GM18858 (cell line): ENCODE measurements around the gene GRK5.

Experiments used
- ATAC-seq: cut with Tn5 transposase; IDR thresholded peaks from one replicate; pipeline ENCODE4 v1.9.1; 2021; ENCODE audit not compliant: unreplicated experiment

Gene GRK5

GRCh38 chr10:119357412-119358151 is 150.2 kb downstream of the GRK5 start:
- no peak for ATAC-seq

GRCh38 chr10:119358152-119358512 is 150.8 kb downstream of the GRK5 start:
- ATAC-seq = no peak

- no peak for ATAC-seq
Observed at GRCh38 chr10:119358567-119358966, 151.2 kb downstream of the GRK5 start.

GRCh38 chr10:119359025-119359424 is 151.7 kb downstream of the GRK5 start:
- no peak for ATAC-seq

- no peak for ATAC-seq
Observed at GRCh38 chr10:119360181-119360921, 153.0 kb downstream of the GRK5 start.

GRCh38 chr10:119361037-119361436 is 153.7 kb downstream of the GRK5 start:
- ATAC-seq = no peak

GRCh38 chr10:119362122-119362521 is 154.8 kb downstream of the GRK5 start:
- ATAC-seq = no peak

GRCh38 chr10:119364645-119365600 is 157.6 kb downstream of the GRK5 start:
- no peak for ATAC-seq

- ATAC-seq = no peak
Observed at GRCh38 chr10:119365773-119366599, 158.6 kb downstream of the GRK5 start.

- no peak for ATAC-seq
Observed at GRCh38 chr10:119367841-119368549, 160.6 kb downstream of the GRK5 start.

GRCh38 chr10:119368581-119368980 is 161.2 kb downstream of the GRK5 start:
- ATAC-seq = no peak

- peak; percentile 52 for ATAC-seq
Observed at GRCh38 chr10:119368991-119369869, 161.9 kb downstream of the GRK5 start.

GRCh38 chr10:119370111-119370741 is 162.9 kb downstream of the GRK5 start:
- no peak for ATAC-seq

- no peak for ATAC-seq
Observed at GRCh38 chr10:119370972-119371703, 163.8 kb downstream of the GRK5 start.

- ATAC-seq = peak; percentile 37
Observed at GRCh38 chr10:119371704-119372663, 164.6 kb downstream of the GRK5 start.

GRCh38 chr10:119373294-119374102 is 166.1 kb downstream of the GRK5 start:
- ATAC-seq = no peak
